HFFc6 (cell line): ENCODE data around the gene GPRIN1. TPM values are rescaled to one million over a fixed set of nuclear protein-coding genes. Genes with fewer than 3 reads are reported as not detected.
"Not testable (repeated sequence)": the region's sequence is repeated elsewhere in the genome, so short reads cannot be mapped to it uniquely, and the experiment has no call there.

Experiments
- DNase-seq: peaks from one replicate; pipeline ENCODE4 v3.0.0-alpha.2; 2018
- H3K27ac Mint-ChIP-seq: 2 replicates; pipeline ENCODE4 v1.8.0; 2020; ENCODE audit warnings: mild to moderate bottlenecking, mixed read lengths
- H3K27me3 Mint-ChIP-seq: 2 replicates; pipeline ENCODE4 v1.8.0; 2021; ENCODE audit warnings: mild to moderate bottlenecking, moderate library complexity, mixed read lengths; ENCODE audit not compliant: insufficient read depth
- H3K36me3 Mint-ChIP-seq: 2 replicates; pipeline ENCODE4 v1.8.0; 2021; ENCODE audit warnings: low read depth, mixed read lengths
- H3K4me1 Mint-ChIP-seq: 2 replicates; pipeline ENCODE4 v1.8.0; 2020; ENCODE audit warnings: low read depth, mixed read lengths
- H3K4me3 Mint-ChIP-seq: 2 replicates; pipeline ENCODE4 v1.8.0; 2020; ENCODE audit warnings: mild to moderate bottlenecking, moderate library complexity, mixed read lengths
- H3K9me3 Mint-ChIP-seq: 2 replicates; pipeline ENCODE4 v1.8.0; 2020; ENCODE audit warnings: mild to moderate bottlenecking, mixed read lengths
- total RNA-seq, 6 experiments: library from RNA; stranded (reverse); fragmentation: NEBNext Ultra II Directional; extraction: Animal tissue kit (Norgen Biotek cat#: 25700); gene quantifications; 2 replicates in 1 of 6; 3 replicates in 5 of 6; pipeline ENCODE4 v1.2.3, GENCODE V29; 2021
- TF ChIP-seq, protein P1 (sequence below): fragments of 200-600 bp; sonication (generic); IDR thresholded peaks from 2 replicates; pipeline ENCODE4 v1.5.0; 2021; ENCODE audit warnings: antibody characterized with exemption, mild to moderate bottlenecking

The GPRIN1 gene
- total RNA-seq, 6 experiments from 2014 or later = 2.3 to 5.4 (median 2.6) TPM

DNA sequence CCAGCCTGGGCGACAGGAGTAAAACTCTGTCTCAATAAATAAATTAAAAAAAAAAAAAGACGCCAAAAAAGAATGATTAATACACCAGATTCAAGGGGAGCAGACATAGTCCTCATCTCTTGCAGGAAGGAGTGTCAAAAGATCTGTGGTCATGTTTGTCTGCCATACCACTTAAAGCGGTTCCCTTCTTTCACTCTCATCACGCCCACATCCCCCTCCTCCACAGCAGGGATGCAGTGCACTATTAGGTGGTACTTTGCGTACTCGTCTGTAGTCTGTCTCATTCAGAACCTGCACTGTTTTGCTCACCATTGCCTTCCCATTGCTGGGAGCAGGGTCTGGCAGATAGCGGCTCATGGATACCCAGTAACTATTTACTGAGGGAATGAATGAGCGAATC lies 49.6 kb downstream of the GPRIN1 start:
- TF ChIP-seq, protein P1, sequence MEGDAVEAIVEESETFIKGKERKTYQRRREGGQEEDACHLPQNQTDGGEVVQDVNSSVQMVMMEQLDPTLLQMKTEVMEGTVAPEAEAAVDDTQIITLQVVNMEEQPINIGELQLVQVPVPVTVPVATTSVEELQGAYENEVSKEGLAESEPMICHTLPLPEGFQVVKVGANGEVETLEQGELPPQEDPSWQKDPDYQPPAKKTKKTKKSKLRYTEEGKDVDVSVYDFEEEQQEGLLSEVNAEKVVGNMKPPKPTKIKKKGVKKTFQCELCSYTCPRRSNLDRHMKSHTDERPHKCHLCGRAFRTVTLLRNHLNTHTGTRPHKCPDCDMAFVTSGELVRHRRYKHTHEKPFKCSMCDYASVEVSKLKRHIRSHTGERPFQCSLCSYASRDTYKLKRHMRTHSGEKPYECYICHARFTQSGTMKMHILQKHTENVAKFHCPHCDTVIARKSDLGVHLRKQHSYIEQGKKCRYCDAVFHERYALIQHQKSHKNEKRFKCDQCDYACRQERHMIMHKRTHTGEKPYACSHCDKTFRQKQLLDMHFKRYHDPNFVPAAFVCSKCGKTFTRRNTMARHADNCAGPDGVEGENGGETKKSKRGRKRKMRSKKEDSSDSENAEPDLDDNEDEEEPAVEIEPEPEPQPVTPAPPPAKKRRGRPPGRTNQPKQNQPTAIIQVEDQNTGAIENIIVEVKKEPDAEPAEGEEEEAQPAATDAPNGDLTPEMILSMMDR = no peak
- no peaks in the 10 kb centered on the region for H3K4me1 Mint-ChIP-seq

DNA sequence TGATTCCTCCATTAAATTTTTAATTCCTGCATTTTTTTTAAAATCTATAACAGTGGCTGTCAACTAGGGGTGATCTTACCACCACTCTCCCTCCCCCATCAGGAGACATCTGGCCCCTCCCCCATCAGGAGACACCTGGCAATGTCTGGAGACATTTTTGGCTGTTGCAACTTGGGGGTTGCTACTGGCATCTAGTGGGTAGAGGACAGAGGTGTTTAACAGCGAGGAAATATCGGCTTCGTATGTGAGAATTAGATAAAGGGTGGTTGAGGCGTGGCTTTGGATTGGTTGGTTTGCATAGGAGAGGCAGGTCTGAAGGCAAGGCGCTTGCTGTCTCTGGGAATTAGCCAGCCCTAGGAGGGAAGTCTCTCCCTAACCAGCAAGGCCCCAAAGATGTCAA lies 50.3 kb downstream of the GPRIN1 start:
- Mint-ChIP-seq H3K4me3 (no peak overlapping the region), H3K27ac (no peak overlapping the region), H3K36me3 (no peaks in the 10 kb centered on the region), H3K4me1 (no peaks in the 10 kb centered on the region), H3K27me3 (peaks cover 11% of the 10 kb centered on the region), H3K9me3 (no peaks in the 10 kb centered on the region)
- TF ChIP-seq, protein P1 = no peak
- no peak for DNase-seq

More for the DNA sequence above, 49.6 kb downstream of the GPRIN1 start:
- Mint-ChIP-seq H3K27me3 (peaks cover 17% of the 10 kb centered on the region), H3K27ac (no peak overlapping the region), H3K9me3 (no peaks in the 10 kb centered on the region), H3K36me3 (no peaks in the 10 kb centered on the region), H3K4me3 (no peak overlapping the region)
- no peak for DNase-seq

DNA sequence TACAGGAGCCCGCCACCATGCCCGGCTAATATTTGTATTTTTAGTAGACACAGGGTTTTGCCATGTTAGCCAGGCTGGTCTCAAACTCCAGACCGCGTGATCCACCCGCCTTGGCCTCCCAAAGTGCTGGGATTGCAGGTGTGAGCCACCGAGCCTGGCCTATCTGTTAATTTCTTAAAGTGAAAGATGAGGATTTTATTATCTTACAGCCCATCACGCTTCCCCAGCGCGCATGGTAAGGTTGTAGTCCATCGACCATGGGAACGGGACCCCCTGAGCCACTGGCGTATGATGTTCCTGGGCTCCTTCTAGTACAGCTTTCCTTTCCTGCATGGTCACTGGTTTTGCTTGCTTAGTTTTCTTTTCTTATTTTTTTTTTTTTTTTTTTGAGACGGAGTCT lies 52.1 kb downstream of the GPRIN1 start:
- no peak overlapping the region for H3K4me3 Mint-ChIP-seq
- no peak for DNase-seq
- peaks cover 6% of the 10 kb centered on the region; the same call in 1 of the 2 replicates for H3K4me1 Mint-ChIP-seq
- H3K36me3 Mint-ChIP-seq = no peaks in the 10 kb centered on the region
- TF ChIP-seq, protein P1 = no peak
- H3K27me3 Mint-ChIP-seq = peaks cover 14% of the 10 kb centered on the region
- no peaks in the 10 kb centered on the region for H3K9me3 Mint-ChIP-seq
- no peak overlapping the region for H3K27ac Mint-ChIP-seq

DNA sequence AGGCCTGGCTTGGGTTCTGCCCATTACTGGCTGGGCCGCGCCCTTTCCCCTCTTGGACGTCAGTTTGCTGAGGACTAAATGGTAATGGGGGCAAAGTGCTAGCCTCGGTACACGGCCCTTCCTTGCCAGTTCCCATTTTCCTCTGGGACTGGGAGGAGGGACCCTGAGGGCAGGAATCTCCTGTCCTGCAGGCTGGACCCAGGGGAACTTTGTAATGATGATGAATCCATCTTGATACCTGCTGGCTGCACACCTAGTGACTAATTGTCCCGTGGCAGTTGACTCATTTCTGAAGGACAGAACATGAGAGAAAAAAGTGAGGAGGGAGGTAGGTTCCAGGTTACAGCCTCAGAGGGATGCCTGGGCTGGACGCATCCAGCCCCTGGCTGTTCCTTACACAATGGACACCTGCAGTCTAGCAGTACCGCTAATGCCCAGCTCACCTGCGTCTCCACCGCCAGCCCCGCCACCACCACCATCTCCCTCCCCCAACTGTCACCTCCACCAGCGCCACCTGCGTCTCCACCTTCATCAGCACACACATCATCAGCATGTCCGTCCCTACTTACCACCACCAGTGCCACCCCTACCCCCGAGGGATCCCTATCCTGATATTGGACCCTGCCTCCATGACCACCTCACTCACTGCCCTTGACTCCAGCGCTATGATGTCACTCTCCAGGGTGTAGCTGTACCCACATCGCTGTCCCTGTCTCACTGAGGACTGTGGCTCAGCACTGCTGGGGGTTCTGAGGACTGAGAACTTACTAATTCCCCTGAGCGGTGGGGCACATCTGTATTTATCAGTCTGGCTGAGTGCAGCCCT lies 56.5 kb downstream of the GPRIN1 start:
- H3K27me3 Mint-ChIP-seq = peaks cover 16% of the 10 kb centered on the region
- H3K4me1 Mint-ChIP-seq = peaks cover 6% of the 10 kb centered on the region; the same call in 1 of the 2 replicates
- H3K9me3 Mint-ChIP-seq = no peaks in the 10 kb centered on the region
- DNase-seq = no peak
- H3K27ac Mint-ChIP-seq = no peak overlapping the region
- H3K36me3 Mint-ChIP-seq = no peaks in the 10 kb centered on the region
- TF ChIP-seq, protein P1 = no peak
- no peak overlapping the region for H3K4me3 Mint-ChIP-seq

DNA sequence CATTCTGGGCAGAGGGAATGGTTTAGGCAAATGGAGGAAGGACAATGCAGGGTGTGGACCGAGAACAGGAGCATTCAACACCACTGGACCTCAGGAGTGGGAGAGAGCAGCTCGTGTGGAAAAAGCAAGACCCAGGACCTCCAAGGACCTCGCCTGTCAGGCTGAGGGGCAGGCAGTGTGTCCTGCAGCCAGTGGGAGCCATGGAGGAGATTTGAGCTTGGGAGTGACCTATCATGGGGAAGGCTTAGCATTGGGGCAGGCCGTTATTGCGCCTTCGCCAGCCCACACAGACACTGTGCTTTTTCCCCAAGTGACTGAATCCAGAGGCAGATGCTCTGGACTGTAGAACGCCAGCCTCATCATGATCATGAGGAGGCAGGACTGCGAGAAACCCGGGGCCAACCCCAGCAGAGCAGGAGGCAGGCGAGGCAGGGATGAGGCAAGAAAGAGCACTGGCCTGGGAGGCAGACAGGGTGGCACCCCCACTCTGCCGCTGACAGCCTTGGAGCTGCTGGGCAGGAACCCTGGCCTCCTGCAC lies 57.6 kb downstream of the GPRIN1 start:
- Mint-ChIP-seq H3K27me3 (peaks cover 21% of the 10 kb centered on the region), H3K4me1 (peaks cover 6% of the 10 kb centered on the region; the same call in 1 of the 2 replicates), H3K27ac (no peak overlapping the region), H3K36me3 (no peaks in the 10 kb centered on the region), H3K4me3 (no peak overlapping the region), H3K9me3 (no peaks in the 10 kb centered on the region)
- TF ChIP-seq, protein P1 = no peak
- DNase-seq = no peak

DNA sequence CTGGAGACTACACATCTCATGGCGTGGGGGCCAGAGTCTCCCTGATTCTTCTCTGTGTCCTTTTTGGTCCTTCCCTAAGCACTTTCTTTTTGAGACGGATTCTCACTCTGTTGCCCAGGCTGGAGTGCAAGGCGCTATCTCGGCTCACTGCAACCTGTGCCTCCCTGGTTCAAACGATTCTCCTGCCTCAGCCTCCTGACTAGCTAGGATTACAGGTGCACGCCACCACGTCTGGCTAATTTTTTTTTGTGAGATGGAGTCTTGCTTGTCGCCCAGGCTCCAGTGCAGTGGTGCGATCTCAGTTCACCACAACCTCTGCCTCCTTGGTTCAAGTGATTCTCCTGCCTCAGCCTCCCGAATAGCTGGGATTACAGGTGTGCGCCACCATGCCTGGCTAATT lies 59.0 kb downstream of the GPRIN1 start:
- not testable (repeated sequence) for H3K36me3 Mint-ChIP-seq, DNase-seq, H3K4me1 Mint-ChIP-seq, H3K9me3 Mint-ChIP-seq, H3K27ac Mint-ChIP-seq
- Mint-ChIP-seq H3K4me3 (peak overlapping the region; percentile 42; the same call in 1 of the 2 replicates), H3K27me3 (peaks cover 19% of the 10 kb centered on the region)
